T-cell (primary cell): Measurements from ENCODE around the gene RANBP6. TPM values are rescaled to one million over a fixed set of nuclear protein-coding genes. Genes with fewer than 3 reads are reported as not detected.
"Not testable (repeated sequence)": the region's sequence is repeated elsewhere in the genome, so short reads cannot be mapped to it uniquely, and the experiment has no call there.

Experiments used
- ATAC-seq, 4 experiments: fragments of 200-7000 bp in 3 of 4; fragments of 150-1000 bp in 1 of 4; cut with Tn5 transposase; replicated peaks in 1 of 4; 1 replicate in 3 of 4; 2 replicates in 1 of 4; pipeline ENCODE4 v1.10.0; 2021; ENCODE audit warnings: moderate library complexity in 3 of 4, mild to moderate bottlenecking in 2 of 4, moderate number of reproducible peaks in 1 of 4
- CTCF ChIA-PET, 2 donors: fragments of 300-600 bp; sonication (Branson Sonifier 250); formaldehyde crosslinking; loops; one replicate each; lab custom pipeline; 2022; ENCODE audit warnings: antibody characterized with exemption in 2 of 2; lab: Charles Lee
- POLR2A ChIA-PET, 2 donors: fragments of 300-600 bp; sonication (Branson Sonifier 250); formaldehyde crosslinking; loops; one replicate each; lab custom pipeline; 2022; ENCODE audit warnings: antibody characterized with exemption in 2 of 2; lab: Charles Lee
- DNase-seq, 35 experiments: peaks; one replicate each; pipeline versions ENCODE4 v3.0.0 to v3.0.0-alpha.2; 2013 to 2023
- H3K27ac ChIP-seq: one replicate; pipeline ENCODE4 v1.5.1; 2013; ENCODE audit warnings: low read length
- H3K27me3 ChIP-seq, 2 experiments: replicated peaks in 1 of 2; 1 replicate in 1 of 2; 2 replicates in 1 of 2; pipeline versions ENCODE4 v1.6.1 to v1.7.0; 2013; ENCODE audit warnings: low read length in 1 of 2, mixed read lengths in 1 of 2; ENCODE audit not compliant: control insufficient read depth in 2 of 2, insufficient read depth in 2 of 2; ENCODE audit errors: extremely low read depth in 1 of 2
- H3K36me3 ChIP-seq, 2 donors: 1 replicate in 1 of 2; 2 replicates in 1 of 2; pipeline versions ENCODE4 v1.6.1 to v1.7.0; 2013; ENCODE audit warnings: low read length in 1 of 2; ENCODE audit not compliant: control insufficient read depth in 2 of 2, insufficient read depth in 1 of 2; ENCODE audit errors: extremely low read depth in 1 of 2
- H3K4me1 ChIP-seq, 2 experiments: 1 replicate in 1 of 2; 2 replicates in 1 of 2; pipeline versions ENCODE4 v1.6.1 to v1.7.0; 2013; ENCODE audit warnings: low read length in 2 of 2, mixed read lengths in 1 of 2; ENCODE audit not compliant: insufficient read depth in 2 of 2, control insufficient read depth in 1 of 2; ENCODE audit errors: extremely low read depth in 1 of 2
- H3K4me3 ChIP-seq, 2 donors: 1 replicate in 1 of 2; 2 replicates in 1 of 2; pipeline versions ENCODE4 v1.5.1 to v1.7.0; 2013; ENCODE audit warnings: mild to moderate bottlenecking in 2 of 2, low read length in 1 of 2, moderate library complexity in 1 of 2; ENCODE audit not compliant: control insufficient read depth in 1 of 2; ENCODE audit errors: extremely low read depth in 1 of 2
- H3K9me3 ChIP-seq: 2 replicates; pipeline ENCODE4 v1.7.0; 2013
- H3K27ac Mint-ChIP-seq, 2 donors: one replicate each; pipeline ENCODE4 v1.8.0; 2020 to 2021; ENCODE audit warnings: mild to moderate bottlenecking in 2 of 2, mixed read lengths in 2 of 2
- H3K27me3 Mint-ChIP-seq, 2 donors: one replicate each; pipeline ENCODE4 v1.8.0; 2021 to 2022; ENCODE audit warnings: mixed read lengths in 2 of 2
- H3K36me3 Mint-ChIP-seq: one replicate; pipeline ENCODE4 v1.8.0; 2021; ENCODE audit warnings: mixed read lengths
- H3K4me1 Mint-ChIP-seq, 3 donors: one replicate each; pipeline ENCODE4 v1.8.0; 2020 to 2022; ENCODE audit warnings: mixed read lengths in 3 of 3, mild to moderate bottlenecking in 1 of 3
- H3K4me3 Mint-ChIP-seq, 3 donors: one replicate each; pipeline ENCODE4 v1.8.0; 2020 to 2022; ENCODE audit warnings: mild to moderate bottlenecking in 3 of 3, mixed read lengths in 3 of 3, moderate library complexity in 3 of 3
- H3K9me3 Mint-ChIP-seq, 3 donors: one replicate each; pipeline ENCODE4 v1.8.0; 2020 to 2022; ENCODE audit warnings: mixed read lengths in 3 of 3
- WGBS: methylation state at CpG from one replicate; pipeline ENCODE4 v1.1.5; 2013; ENCODE audit warnings: missing lambda C conversion rate; ENCODE audit not compliant: insufficient coverage; 5-methylcytosine and 5-hydroxymethylcytosine counted together
- total RNA-seq, 35 experiments: library from RNA in 6 of 35; stranded (reverse) in 6 of 35; fragments of 120-200 nt in 1 of 35; gene quantifications; one replicate each; pipeline versions ENCODE4 v1.2.1 to v1.2.4 and lab custom pipeline; 2013 to 2026

Gene RANBP6
- total RNA-seq, 5 donors from 2014 or later (not counting 1 experiment from before 2014, with no cell fraction given), result 26.2 to 34.6 (median 29.3) TPM

- no peaks in the 10 kb centered on the region for H3K9me3 ChIP-seq
- ChIA-PET CTCF (interaction anchor here in 1 of 2 donors (0.9 kb wide), 1 partner anchor 207 kb away, joined by 3 read pairs; the partner anchor contains the start of gene ERMP1), POLR2A (no interaction called here)
- H3K36me3 ChIP-seq, result no peaks in the 10 kb centered on the region
- no peak for DNase-seq
- Mint-ChIP-seq H3K27me3 (peaks cover 5 to 8% of the 10 kb centered on the region in 2 donors), H3K36me3 (no peaks in the 10 kb centered on the region), H3K9me3 (no peaks in the 10 kb centered on the region), H3K4me1 (no peaks in the 10 kb centered on the region), H3K27ac (no peak overlapping the region), H3K4me3 (no peak overlapping the region)
- no CpG with 5 or more reads among the region's 3 CpGs for WGBS
- no peaks in the 10 kb centered on the region for H3K4me1 ChIP-seq
- no peak overlapping the region for H3K4me3 ChIP-seq
- no peak for ATAC-seq
- peaks cover 0 to 6% of the 10 kb centered on the region in 2 experiments for H3K27me3 ChIP-seq
- H3K27ac ChIP-seq, result no peak overlapping the region
These were observed 24.7 kb upstream of the RANBP6 start for GRCh38 chr9:6040077-6040476.

- Histone ChIP-seq H3K4me1 (no peaks in the 10 kb centered on the region), H3K27me3 (peaks cover 0 to 15% of the 10 kb centered on the region in 2 experiments), H3K9me3 (no peaks in the 10 kb centered on the region), H3K27ac (no peak overlapping the region), H3K4me3 (no peak overlapping the region), H3K36me3 (no peaks in the 10 kb centered on the region)
- ChIA-PET CTCF (no interaction called here), POLR2A (no interaction called here)
- no CpG with 5 or more reads among the region's 3 CpGs for WGBS
- no peaks in the 10 kb centered on the region for H3K36me3 Mint-ChIP-seq
- H3K9me3 Mint-ChIP-seq, result no peaks in the 10 kb centered on the region
- H3K4me3 Mint-ChIP-seq, result no peak overlapping the region
- DNase-seq (no peak), ATAC-seq (no peak)
- no peaks in the 10 kb centered on the region for H3K4me1 Mint-ChIP-seq
- peaks cover 3 to 4% of the 10 kb centered on the region in 2 donors for H3K27me3 Mint-ChIP-seq
- H3K27ac Mint-ChIP-seq, result no peak overlapping the region
These were observed 21.0 kb upstream of the RANBP6 start for GRCh38 chr9:6036391-6036790.

GRCh38 chr9:6034954-6035353 is 19.5 kb upstream of the RANBP6 start:
- H3K4me3 Mint-ChIP-seq, result no peak overlapping the region
- Histone ChIP-seq H3K36me3 (no peaks in the 10 kb centered on the region), H3K4me3 (no peak overlapping the region), H3K9me3 (no peaks in the 10 kb centered on the region), H3K27me3 (peaks cover 0 to 13% of the 10 kb centered on the region in 2 experiments), H3K27ac (no peak overlapping the region), H3K4me1 (no peaks in the 10 kb centered on the region)
- POLR2A ChIA-PET, result no interaction called here
- CTCF ChIA-PET, result no interaction called here
- DNase-seq, result no peak
- 85% methylated on average over 5 of the region's 5 CpGs for WGBS
- no peaks in the 10 kb centered on the region for H3K9me3 Mint-ChIP-seq
- H3K36me3 Mint-ChIP-seq, result no peaks in the 10 kb centered on the region
- no peak overlapping the region for H3K27ac Mint-ChIP-seq
- ATAC-seq, result no peak
- H3K4me1 Mint-ChIP-seq, result no peaks in the 10 kb centered on the region
- peaks cover 0 to 2% of the 10 kb centered on the region in 2 donors for H3K27me3 Mint-ChIP-seq

- no peak overlapping the region for H3K27ac ChIP-seq
- Mint-ChIP-seq H3K9me3 (no peaks in the 10 kb centered on the region), H3K4me1 (no peaks in the 10 kb centered on the region), H3K4me3 (no peak overlapping the region), H3K27ac (no peak overlapping the region), H3K36me3 (no peaks in the 10 kb centered on the region), H3K27me3 (peaks cover 9 to 10% of the 10 kb centered on the region in 2 donors)
- no peaks in the 10 kb centered on the region for H3K36me3 ChIP-seq
- whole genome bisulfite sequencing, result 67% methylated on average over 1 of the region's 4 CpGs
- ATAC-seq (no peak), DNase-seq (no peak)
- CTCF ChIA-PET, result interaction anchor here (0.6 to 1.7 kb wide), 4 partner anchors 14 to 39 kb away, joined by 3 to 6 read pairs (median 4); a partner anchor contains a TSS
- H3K9me3 ChIP-seq, result no peaks in the 10 kb centered on the region
- H3K4me1 ChIP-seq, result no peaks in the 10 kb centered on the region
- no peak overlapping the region for H3K4me3 ChIP-seq
- POLR2A ChIA-PET, result no interaction called here
- peaks cover 0 to 14% of the 10 kb centered on the region in 2 experiments for H3K27me3 ChIP-seq
These were observed 14.3 kb upstream of the RANBP6 start for GRCh38 chr9:6029604-6030274.

GRCh38 chr9:6024035-6024554 is 8.7 kb upstream of the RANBP6 start:
- Mint-ChIP-seq H3K4me1 (peaks cover 2 to 6% (median 4%) of the 10 kb centered on the region in 3 donors), H3K9me3 (no peaks in the 10 kb centered on the region), H3K27me3 (peaks cover 8 to 12% of the 10 kb centered on the region in 2 donors), H3K36me3 (no peaks in the 10 kb centered on the region), H3K4me3 (no peak overlapping the region), H3K27ac (no peak overlapping the region)
- no peaks in the 10 kb centered on the region for H3K36me3 ChIP-seq
- peaks cover 0 to 6% of the 10 kb centered on the region in 2 experiments for H3K27me3 ChIP-seq
- peak in 3 of 4 experiments; percentile 69 to 78 (median 75) for ATAC-seq
- no peak overlapping the region for H3K4me3 ChIP-seq
- no peaks in the 10 kb centered on the region for H3K9me3 ChIP-seq
- peak in 9 of 35 experiments; percentile 7 to 63 (median 15) for DNase-seq
- CTCF ChIA-PET, result interaction anchor here (0.6 to 1.9 kb wide), 8 partner anchors 9 to 103 kb away, joined by 3 to 9 read pairs (median 5); partner anchors contain the start of gene RANBP6 (in 1 of the 2)
- H3K27ac ChIP-seq, result no peak overlapping the region
- POLR2A ChIA-PET, result interaction anchor here (0.5 to 1.5 kb wide), 5 partner anchors 8 to 1201 kb away, joined by 3 to 6 read pairs (median 5); partner anchors contain the start of gene RANBP6 (in 2 of the 2)
- no CpG with 5 or more reads among the region's 4 CpGs for WGBS
- no peaks in the 10 kb centered on the region for H3K4me1 ChIP-seq

GRCh38 chr9:6016975-6017374 is 1.6 kb upstream of the RANBP6 start:
- peaks cover 29% of the 10 kb centered on the region for H3K36me3 Mint-ChIP-seq
- H3K27me3 Mint-ChIP-seq, H3K27ac Mint-ChIP-seq, H3K9me3 ChIP-seq, ATAC-seq, H3K27ac ChIP-seq, H3K36me3 ChIP-seq, H3K4me3 ChIP-seq, DNase-seq, H3K27me3 ChIP-seq, H3K4me3 Mint-ChIP-seq: not testable (repeated sequence)
- H3K9me3 Mint-ChIP-seq, result peaks cover 5 to 16% (median 14%) of the 10 kb centered on the region in 3 donors
- POLR2A ChIA-PET, result interaction anchor here (0.5 to 0.7 kb wide), 4 partner anchors 10 to 1265 kb away, joined by 3 to 12 read pairs (median 4); no protein-coding TSS in a partner anchor
- WGBS, result 100% methylated on average over 4 of the region's 10 CpGs
- CTCF ChIA-PET, result interaction anchor here (0.6 to 1.1 kb wide), 4 partner anchors 9 to 1256 kb away, joined by 3 to 14 read pairs (median 6); a partner anchor contains a TSS
- peaks cover 27 to 35% (median 34%) of the 10 kb centered on the region in 3 donors for H3K4me1 Mint-ChIP-seq
- peaks cover 10 to 16% of the 10 kb centered on the region in 2 experiments for H3K4me1 ChIP-seq
